Activated CD4-positive, alpha-beta T cell treated with anti-CD3 and anti-CD28 coated beads for 36 hours (primary cell): ENCODE measurements around the gene MAN1C1. TPM values are rescaled to one million over a fixed set of nuclear protein-coding genes. Genes with fewer than 3 reads are reported as not detected.

ENCODE experiments used
- ATAC-seq: fragments of 200-7000 bp; cut with Tn5 transposase; one replicate; pipeline ENCODE4 v1.10.0; 2021; ENCODE audit warnings: mild to moderate bottlenecking, moderate library complexity
- CTCF ChIA-PET: fragments of 350-600 bp; sonication (Branson Sonifier 250); formaldehyde crosslinking; loops from one replicate; lab custom pipeline; 2021; ENCODE audit warnings: antibody characterized with exemption; lab: Charles Lee
- POLR2A ChIA-PET: fragments of 350-600 bp; sonication (Branson Sonifier 250); formaldehyde crosslinking; loops from one replicate; lab custom pipeline; 2021; ENCODE audit warnings: antibody characterized with exemption, inconsistent platforms; lab: Charles Lee
- DNase-seq: peaks from one replicate; pipeline ENCODE4 v3.0.0-alpha.2; 2020
- H3K27ac Mint-ChIP-seq: one replicate; pipeline ENCODE4 v1.8.0; 2021; ENCODE audit warnings: mixed read lengths
- H3K27me3 Mint-ChIP-seq: one replicate; pipeline ENCODE4 v1.8.0; 2021; ENCODE audit warnings: mixed read lengths
- H3K36me3 Mint-ChIP-seq: one replicate; pipeline ENCODE4 v1.8.0; 2021; ENCODE audit warnings: low read depth, mixed read lengths
- H3K4me1 Mint-ChIP-seq: one replicate; pipeline ENCODE4 v1.8.0; 2021; ENCODE audit warnings: mixed read lengths
- H3K4me3 Mint-ChIP-seq: one replicate; pipeline ENCODE4 v1.8.0; 2021; ENCODE audit warnings: mild to moderate bottlenecking, moderate library complexity, mixed read lengths
- H3K9me3 Mint-ChIP-seq: one replicate; pipeline ENCODE4 v1.8.0; 2021; ENCODE audit warnings: low read depth, mixed read lengths
- intact Hi-C, 2 experiments: fragments of 100-400 bp; cut with DNase I in 1 of 2; cut with micrococcal nuclease in 1 of 2; formaldehyde crosslinking; loops; one replicate each; pipeline versions ENCODE4 v1.14.2 to v1.15.1; 2022 to 2024; cut with DNase I, micrococcal nuclease
- total RNA-seq, 2 experiments: library from RNA; stranded (reverse); gene quantifications; one replicate each; pipeline ENCODE4 v1.2.3, GENCODE V29; 2021

Gene MAN1C1
- total RNA-seq, 2 experiments from 2014 or later = 10.0 to 10.1 TPM

DNA sequence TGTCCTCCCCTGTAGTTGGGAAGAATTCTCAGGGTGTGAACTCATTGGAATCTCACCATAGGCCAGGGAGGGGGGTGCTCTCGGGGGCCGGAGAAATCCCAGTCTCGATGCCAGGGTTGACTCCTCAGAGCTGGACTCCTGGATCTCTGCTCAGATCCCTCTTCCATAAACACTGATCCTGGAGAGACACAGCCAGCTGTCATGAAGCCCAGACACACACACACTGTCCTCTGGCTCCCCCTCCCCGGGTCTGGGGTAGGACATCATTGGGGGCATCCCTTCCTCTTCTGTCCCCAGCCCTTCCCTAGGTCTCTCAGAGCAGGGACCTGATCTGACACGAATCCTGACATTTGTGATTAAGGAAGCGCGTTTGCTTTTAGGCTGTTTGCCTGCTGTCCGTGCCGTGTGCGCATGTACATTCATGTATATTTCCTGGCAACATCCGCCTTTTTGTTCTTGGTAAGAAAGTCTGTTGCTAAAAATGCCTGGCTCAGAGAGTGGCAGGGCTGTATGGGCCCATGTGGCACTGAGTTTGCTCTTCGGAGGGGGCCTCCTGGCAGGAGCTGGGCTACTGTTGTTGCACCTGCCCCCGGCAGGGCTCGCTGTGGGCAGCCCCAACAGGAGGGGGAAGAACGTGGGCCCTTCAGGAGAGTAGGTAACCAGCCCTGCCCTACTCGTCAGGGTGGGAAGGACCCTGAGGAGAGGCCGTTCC is 138.0 kb downstream of the MAN1C1 start:
- H3K36me3 Mint-ChIP-seq = peaks cover 3% of the 10 kb centered on the region
- ATAC-seq = peak; percentile 85
- ChIA-PET CTCF (interaction anchor here (0.7 to 1.6 kb wide), 2 partner anchors 41 to 44 kb away, joined by 3 to 4 read pairs; no protein-coding TSS in a partner anchor), POLR2A (interaction anchor here (0.6 kb wide), 1 partner anchor 122 kb away, joined by 4 read pairs; no protein-coding TSS in a partner anchor)
- peak overlapping the region; percentile 29 for H3K4me3 Mint-ChIP-seq
- H3K4me1 Mint-ChIP-seq = peaks cover 37% of the 10 kb centered on the region
- peak; percentile 55 for DNase-seq
- no peaks in the 10 kb centered on the region for H3K9me3 Mint-ChIP-seq
- intact Hi-C loops = no loop called here
- H3K27ac Mint-ChIP-seq = peak overlapping the region; percentile 77
- no peaks in the 10 kb centered on the region for H3K27me3 Mint-ChIP-seq

- Mint-ChIP-seq H3K4me3 (no peak overlapping the region), H3K36me3 (peaks cover 3% of the 10 kb centered on the region), H3K4me1 (peaks cover 37% of the 10 kb centered on the region), H3K27ac (no peak overlapping the region), H3K27me3 (no peaks in the 10 kb centered on the region), H3K9me3 (no peaks in the 10 kb centered on the region)
- no peak for DNase-seq
- CTCF ChIA-PET = interaction anchor here (0.6 to 1.6 kb wide), 4 partner anchors 32 to 1811 kb away, joined by 3 to 4 read pairs (median 3); no protein-coding TSS in a partner anchor
- POLR2A ChIA-PET = no interaction called here
- ATAC-seq = no peak
- intact Hi-C loops = no loop called here
Measured at GRCh38 chr1:25755475-25756125, 139.0 kb downstream of the MAN1C1 start.

DNA sequence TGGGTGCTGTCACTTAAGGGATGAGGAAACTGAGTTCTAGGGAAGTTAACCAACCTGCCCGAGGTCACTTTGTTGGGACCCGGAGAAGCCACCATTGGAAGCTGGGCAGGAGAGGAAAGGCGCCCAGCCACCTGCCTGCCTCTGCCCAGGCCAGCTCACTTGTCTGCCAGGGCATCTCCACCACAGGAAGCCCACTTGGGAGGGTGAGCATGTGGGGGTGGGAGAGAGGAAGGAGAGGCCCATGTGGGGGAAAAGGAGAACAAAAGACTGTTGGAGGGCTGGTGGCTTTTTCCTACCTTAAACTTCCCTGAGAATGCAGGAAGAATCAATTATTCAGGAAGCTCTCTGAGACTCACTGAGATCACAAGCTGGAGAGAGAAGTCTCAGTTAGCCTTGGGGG is 139.6 kb downstream of the MAN1C1 start:
- Mint-ChIP-seq H3K36me3 (peaks cover 5% of the 10 kb centered on the region), H3K4me3 (no peak overlapping the region), H3K27ac (peak overlapping the region; percentile 15), H3K27me3 (no peaks in the 10 kb centered on the region), H3K9me3 (no peaks in the 10 kb centered on the region), H3K4me1 (peaks cover 34% of the 10 kb centered on the region)
- POLR2A ChIA-PET = no interaction called here
- ATAC-seq (no peak), DNase-seq (no peak)
- CTCF ChIA-PET = interaction anchor here (0.6 to 1.3 kb wide), 3 partner anchors 31 to 1811 kb away, joined by 3 to 4 read pairs (median 3); no protein-coding TSS in a partner anchor
- intact Hi-C loops = no loop called here

DNA sequence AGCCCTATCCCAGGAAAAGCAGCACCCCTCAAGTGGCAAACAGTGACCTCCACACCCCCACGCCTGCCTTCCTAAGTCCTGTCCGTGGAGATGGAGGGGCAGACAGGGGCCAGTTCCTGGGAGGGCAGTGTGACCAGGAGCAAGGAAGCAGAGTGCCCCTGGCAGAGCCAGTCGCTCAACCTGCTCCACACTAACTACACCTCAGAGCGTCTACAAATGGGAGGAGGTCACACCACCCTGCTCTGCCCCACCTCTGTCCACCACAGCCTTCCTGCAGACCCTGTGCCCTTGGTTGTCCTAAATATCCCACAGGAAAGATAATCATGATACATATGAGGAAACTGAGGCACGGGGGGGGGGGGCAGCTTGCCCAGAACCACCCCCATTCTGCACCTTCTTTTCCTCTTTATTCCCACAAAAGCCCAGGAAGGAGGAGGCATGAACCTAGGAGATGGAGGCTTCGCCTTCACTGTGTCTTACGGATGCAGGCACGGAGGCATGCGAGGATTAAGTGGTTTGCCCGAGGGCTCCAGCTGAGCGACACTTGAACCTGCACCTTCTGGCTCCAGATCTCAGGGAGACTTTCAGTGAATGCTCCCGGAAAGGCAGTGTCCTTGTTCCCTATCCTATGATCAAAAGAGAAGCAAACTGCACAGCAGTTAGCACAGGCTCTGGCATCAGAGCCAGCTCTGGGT is 140.7 kb downstream of the MAN1C1 start:
- Mint-ChIP-seq H3K4me1 (peaks cover 34% of the 10 kb centered on the region), H3K36me3 (peaks cover 5% of the 10 kb centered on the region), H3K27me3 (no peaks in the 10 kb centered on the region), H3K9me3 (no peaks in the 10 kb centered on the region), H3K27ac (no peak overlapping the region), H3K4me3 (no peak overlapping the region)
- intact Hi-C loops = no loop called here
- ChIA-PET CTCF (interaction anchor here (1.3 kb wide), 1 partner anchor 52 kb away, joined by 4 read pairs; no protein-coding TSS in a partner anchor), POLR2A (no interaction called here)
- ATAC-seq (no peak), DNase-seq (no peak)

DNA sequence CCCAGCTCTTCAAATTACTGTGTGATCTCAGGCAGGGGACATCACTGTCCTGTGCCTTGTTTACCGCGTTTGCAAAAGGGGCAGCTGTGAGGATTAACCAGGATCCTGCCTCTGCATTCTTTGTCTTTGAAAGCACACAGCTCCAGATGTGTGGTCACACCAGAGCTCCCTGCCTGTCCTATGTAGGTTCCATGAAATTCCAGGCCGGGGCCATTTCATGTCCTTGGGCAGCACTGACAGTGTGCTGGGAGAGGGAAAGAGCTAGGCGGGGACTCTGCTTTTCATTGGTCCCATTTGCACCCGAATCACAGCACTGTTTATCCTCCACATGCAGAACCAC is 141.2 kb downstream of the MAN1C1 start:
- no peak overlapping the region for H3K4me3 Mint-ChIP-seq
- no peak overlapping the region for H3K27ac Mint-ChIP-seq
- H3K9me3 Mint-ChIP-seq = no peaks in the 10 kb centered on the region
- POLR2A ChIA-PET = interaction anchor here (0.9 kb wide), 1 partner anchor 17 kb away, joined by 4 read pairs; no protein-coding TSS in a partner anchor
- intact Hi-C loops = no loop called here
- H3K27me3 Mint-ChIP-seq = no peaks in the 10 kb centered on the region
- peaks cover 5% of the 10 kb centered on the region for H3K36me3 Mint-ChIP-seq
- DNase-seq (no peak), ATAC-seq (no peak)
- peaks cover 34% of the 10 kb centered on the region for H3K4me1 Mint-ChIP-seq
- CTCF ChIA-PET = interaction anchor here (0.7 kb wide), 1 partner anchor 179 kb away, joined by 3 read pairs; no protein-coding TSS in a partner anchor

DNA sequence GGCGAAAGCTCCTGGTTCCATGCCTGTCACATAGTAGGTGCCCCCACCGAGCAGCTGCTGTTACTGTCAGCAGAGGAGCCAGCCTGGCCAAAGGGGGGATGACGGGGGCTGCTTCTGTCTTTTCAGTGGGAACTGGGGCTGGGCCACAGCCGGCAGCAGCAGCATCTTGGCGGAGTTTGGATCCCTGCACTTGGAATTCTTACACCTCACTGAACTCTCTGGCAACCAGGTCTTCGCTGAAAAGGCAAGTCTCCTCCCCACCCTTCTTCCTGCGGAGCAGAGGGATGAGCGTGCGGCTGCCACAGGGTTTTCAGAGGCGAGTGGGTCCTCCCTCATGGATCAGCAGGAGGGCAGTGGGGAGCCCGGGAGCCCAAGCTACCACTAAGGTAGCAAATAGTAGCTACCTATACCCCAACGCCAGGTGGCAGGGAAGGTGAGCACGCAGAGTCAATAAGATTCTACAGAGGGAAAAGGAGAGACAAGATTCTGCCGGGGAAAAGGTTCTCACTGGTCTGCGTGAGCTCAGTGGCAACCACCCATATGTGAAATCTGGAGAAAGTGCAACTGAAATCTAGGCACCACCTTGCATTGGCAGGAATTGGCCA is 142.0 kb downstream of the MAN1C1 start:
- ATAC-seq = no peak
- Mint-ChIP-seq H3K9me3 (no peaks in the 10 kb centered on the region), H3K36me3 (peaks cover 2% of the 10 kb centered on the region), H3K4me3 (no peak overlapping the region), H3K27me3 (no peaks in the 10 kb centered on the region), H3K27ac (no peak overlapping the region), H3K4me1 (peaks cover 31% of the 10 kb centered on the region)
- ChIA-PET CTCF (interaction anchor here (0.7 to 0.8 kb wide), 2 partner anchors 14 to 180 kb away, joined by 3 read pairs; no protein-coding TSS in a partner anchor), POLR2A (interaction anchor here (0.9 kb wide), 1 partner anchor 16 kb away, joined by 4 read pairs; no protein-coding TSS in a partner anchor)
- intact Hi-C loops = no loop called here
- DNase-seq = no peak

- no peak overlapping the region for H3K27ac Mint-ChIP-seq
- peaks cover 2% of the 10 kb centered on the region for H3K36me3 Mint-ChIP-seq
- intact Hi-C loops = no loop called here
- DNase-seq (no peak), ATAC-seq (no peak)
- peaks cover 17% of the 10 kb centered on the region for H3K4me1 Mint-ChIP-seq
- no peak overlapping the region for H3K4me3 Mint-ChIP-seq
- no peaks in the 10 kb centered on the region for H3K9me3 Mint-ChIP-seq
- CTCF ChIA-PET = interaction anchor here (0.6 to 1.5 kb wide), 6 partner anchors 10 to 142 kb away, joined by 3 to 4 read pairs (median 3); no protein-coding TSS in a partner anchor
- H3K27me3 Mint-ChIP-seq = no peaks in the 10 kb centered on the region
- POLR2A ChIA-PET = no interaction called here
Measured at GRCh38 chr1:25760122-25760719, 143.6 kb downstream of the MAN1C1 start.

- H3K27ac Mint-ChIP-seq = no peak overlapping the region
- no peaks in the 10 kb centered on the region for H3K9me3 Mint-ChIP-seq
- H3K36me3 Mint-ChIP-seq = peaks cover 2% of the 10 kb centered on the region
- CTCF ChIA-PET = interaction anchor here (0.7 kb wide), 1 partner anchor 93 kb away, joined by 3 read pairs; no protein-coding TSS in a partner anchor
- DNase-seq (no peak), ATAC-seq (no peak)
- no peaks in the 10 kb centered on the region for H3K27me3 Mint-ChIP-seq
- no peak overlapping the region for H3K4me3 Mint-ChIP-seq
- intact Hi-C loops = no loop called here
- peaks cover 17% of the 10 kb centered on the region for H3K4me1 Mint-ChIP-seq
- POLR2A ChIA-PET = no interaction called here
Measured at GRCh38 chr1:25760871-25761270, 144.3 kb downstream of the MAN1C1 start.

DNA sequence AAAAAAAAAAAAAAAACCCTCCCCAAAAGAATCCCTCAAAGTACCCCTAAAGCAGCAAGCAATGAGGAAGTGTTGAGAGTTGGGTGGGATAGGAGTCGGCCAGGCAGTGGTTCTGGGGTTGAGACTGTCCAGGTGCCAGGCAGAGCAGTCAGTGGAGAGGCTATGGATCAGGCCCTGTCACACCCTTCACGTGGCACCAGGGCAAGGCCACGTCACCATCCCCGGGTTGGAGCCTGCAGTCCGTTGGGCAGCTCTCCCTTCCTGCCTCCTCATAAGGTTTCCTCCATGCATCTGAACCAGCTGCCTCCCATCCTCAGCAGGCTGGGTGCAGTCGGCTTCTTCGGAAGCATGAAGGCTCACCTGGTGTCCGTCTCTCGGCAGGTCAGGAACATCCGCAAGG is 146.9 kb downstream of the MAN1C1 start:
- peaks cover 21% of the 10 kb centered on the region for H3K4me1 Mint-ChIP-seq
- H3K27ac Mint-ChIP-seq = no peak overlapping the region
- H3K4me3 Mint-ChIP-seq = no peak overlapping the region
- POLR2A ChIA-PET = no interaction called here
- H3K27me3 Mint-ChIP-seq = no peaks in the 10 kb centered on the region
- CTCF ChIA-PET = no interaction called here
- peaks cover 2% of the 10 kb centered on the region for H3K36me3 Mint-ChIP-seq
- no peaks in the 10 kb centered on the region for H3K9me3 Mint-ChIP-seq
- DNase-seq (no peak), ATAC-seq (no peak)
- intact Hi-C loops = no loop called here

DNA sequence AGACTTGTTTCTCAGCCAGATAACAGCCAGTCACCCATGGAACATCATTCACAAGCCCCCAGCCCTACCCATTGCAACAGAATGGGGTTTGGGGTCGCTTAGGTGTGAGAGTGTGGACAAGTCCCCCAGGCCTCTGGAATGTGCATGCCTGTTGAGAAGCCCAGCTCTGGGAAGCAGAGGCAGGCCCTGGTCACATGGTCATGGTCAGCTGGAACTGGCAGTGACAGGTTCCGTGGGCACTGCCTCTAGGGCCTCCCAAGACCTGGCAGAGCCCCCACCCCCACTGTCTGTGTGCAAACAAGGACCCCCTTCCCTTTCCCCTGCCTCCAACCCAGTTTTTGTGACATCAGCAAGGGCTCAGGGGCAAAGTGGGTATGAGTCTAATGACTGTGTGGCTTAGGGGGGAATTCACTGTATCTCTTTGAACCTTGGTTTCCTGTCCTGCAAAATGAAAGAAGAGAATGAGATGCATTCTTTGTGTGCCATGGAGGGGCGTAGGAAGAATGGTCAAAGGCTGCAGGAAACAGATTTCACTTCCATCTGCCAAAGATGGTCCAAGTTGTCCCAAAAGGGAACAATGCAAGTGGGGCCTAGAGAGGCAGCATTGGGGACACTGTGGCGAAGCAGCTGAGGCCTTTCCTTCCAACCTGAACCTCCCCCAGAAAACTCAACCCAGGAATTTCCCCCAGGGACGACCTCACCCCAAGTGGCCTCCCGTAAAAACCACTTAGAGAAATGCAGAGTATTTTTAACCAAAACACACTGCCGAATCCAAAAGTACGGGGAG is 148.7 kb downstream of the MAN1C1 start:
- H3K27me3 Mint-ChIP-seq = no peaks in the 10 kb centered on the region
- no peak for DNase-seq
- no peaks in the 10 kb centered on the region for H3K9me3 Mint-ChIP-seq
- ATAC-seq = no peak
- peaks cover 2% of the 10 kb centered on the region for H3K36me3 Mint-ChIP-seq
- POLR2A ChIA-PET = interaction anchor here (0.6 kb wide), 1 partner anchor 335 kb away, joined by 3 read pairs; no protein-coding TSS in a partner anchor
- intact Hi-C loops = loop anchor here in 1 of 2 experiments (5.0 kb wide), 1 partner anchor 37 kb away; the partner anchor contains the start of gene SELENON
- CTCF ChIA-PET = interaction anchor here (0.6 to 1.5 kb wide), 4 partner anchors 43 to 200 kb away, joined by 3 to 7 read pairs (median 4); no protein-coding TSS in a partner anchor
- H3K4me3 Mint-ChIP-seq = no peak overlapping the region
- peak overlapping the region; percentile 32 for H3K27ac Mint-ChIP-seq
- H3K4me1 Mint-ChIP-seq = peaks cover 38% of the 10 kb centered on the region
